GM12801 (cell line): Measurements from ENCODE around the gene PAQR4.

Experiments
- TF ChIP-seq, protein P1 (sequence below): IDR thresholded peaks from one replicate; pipeline ENCODE4 v1.5.1; 2011; ENCODE audit warnings: control low read depth; ENCODE audit not compliant: insufficient read length; ENCODE audit errors: extremely low read depth

Gene PAQR4

DNA sequence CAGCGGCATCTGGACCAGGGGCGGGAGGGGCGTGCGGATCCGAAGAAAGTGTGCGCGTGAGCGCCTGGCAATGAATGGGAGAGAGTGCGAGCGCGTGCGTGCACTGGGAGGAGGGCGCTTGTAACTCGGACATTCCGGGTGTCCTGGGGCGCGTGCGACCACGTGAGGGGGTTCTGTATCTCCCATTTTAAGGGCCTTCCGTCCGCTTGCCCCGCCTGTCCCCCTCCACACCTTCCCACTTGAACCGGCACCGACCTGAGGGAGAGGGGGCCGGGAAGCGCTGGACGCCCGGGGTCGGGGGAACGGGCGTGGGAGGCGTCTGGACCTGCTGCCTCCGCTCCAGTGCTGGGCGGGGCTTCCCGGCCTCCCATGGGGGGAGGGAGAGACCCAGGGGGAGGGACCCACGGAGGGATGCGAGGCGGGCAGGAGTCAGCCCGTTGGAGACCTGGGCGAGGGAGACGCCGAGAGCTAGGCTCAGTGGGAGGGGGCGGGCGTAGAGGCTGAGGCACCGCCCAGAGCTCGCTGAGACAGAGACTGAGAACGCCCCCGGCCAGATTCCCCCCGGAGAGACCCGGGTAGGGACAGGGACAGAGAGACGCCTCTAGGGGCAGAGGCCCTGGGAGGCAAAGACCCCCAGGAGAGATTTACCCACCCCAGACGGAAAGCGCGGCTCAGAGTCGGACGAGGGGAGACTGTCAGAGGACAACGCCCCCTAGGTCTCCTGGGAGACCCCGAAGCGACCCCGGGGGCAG lies 5.2 kb upstream of the PAQR4 start, which contains the start of gene KREMEN2:
KREMEN2 (plus strand) TSS at position 553 of the 752 bp plus-strand sequence. CDS start 246 bp downstream, outside the sequence.
- TF ChIP-seq, protein P1, sequence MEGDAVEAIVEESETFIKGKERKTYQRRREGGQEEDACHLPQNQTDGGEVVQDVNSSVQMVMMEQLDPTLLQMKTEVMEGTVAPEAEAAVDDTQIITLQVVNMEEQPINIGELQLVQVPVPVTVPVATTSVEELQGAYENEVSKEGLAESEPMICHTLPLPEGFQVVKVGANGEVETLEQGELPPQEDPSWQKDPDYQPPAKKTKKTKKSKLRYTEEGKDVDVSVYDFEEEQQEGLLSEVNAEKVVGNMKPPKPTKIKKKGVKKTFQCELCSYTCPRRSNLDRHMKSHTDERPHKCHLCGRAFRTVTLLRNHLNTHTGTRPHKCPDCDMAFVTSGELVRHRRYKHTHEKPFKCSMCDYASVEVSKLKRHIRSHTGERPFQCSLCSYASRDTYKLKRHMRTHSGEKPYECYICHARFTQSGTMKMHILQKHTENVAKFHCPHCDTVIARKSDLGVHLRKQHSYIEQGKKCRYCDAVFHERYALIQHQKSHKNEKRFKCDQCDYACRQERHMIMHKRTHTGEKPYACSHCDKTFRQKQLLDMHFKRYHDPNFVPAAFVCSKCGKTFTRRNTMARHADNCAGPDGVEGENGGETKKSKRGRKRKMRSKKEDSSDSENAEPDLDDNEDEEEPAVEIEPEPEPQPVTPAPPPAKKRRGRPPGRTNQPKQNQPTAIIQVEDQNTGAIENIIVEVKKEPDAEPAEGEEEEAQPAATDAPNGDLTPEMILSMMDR, result no peak

DNA sequence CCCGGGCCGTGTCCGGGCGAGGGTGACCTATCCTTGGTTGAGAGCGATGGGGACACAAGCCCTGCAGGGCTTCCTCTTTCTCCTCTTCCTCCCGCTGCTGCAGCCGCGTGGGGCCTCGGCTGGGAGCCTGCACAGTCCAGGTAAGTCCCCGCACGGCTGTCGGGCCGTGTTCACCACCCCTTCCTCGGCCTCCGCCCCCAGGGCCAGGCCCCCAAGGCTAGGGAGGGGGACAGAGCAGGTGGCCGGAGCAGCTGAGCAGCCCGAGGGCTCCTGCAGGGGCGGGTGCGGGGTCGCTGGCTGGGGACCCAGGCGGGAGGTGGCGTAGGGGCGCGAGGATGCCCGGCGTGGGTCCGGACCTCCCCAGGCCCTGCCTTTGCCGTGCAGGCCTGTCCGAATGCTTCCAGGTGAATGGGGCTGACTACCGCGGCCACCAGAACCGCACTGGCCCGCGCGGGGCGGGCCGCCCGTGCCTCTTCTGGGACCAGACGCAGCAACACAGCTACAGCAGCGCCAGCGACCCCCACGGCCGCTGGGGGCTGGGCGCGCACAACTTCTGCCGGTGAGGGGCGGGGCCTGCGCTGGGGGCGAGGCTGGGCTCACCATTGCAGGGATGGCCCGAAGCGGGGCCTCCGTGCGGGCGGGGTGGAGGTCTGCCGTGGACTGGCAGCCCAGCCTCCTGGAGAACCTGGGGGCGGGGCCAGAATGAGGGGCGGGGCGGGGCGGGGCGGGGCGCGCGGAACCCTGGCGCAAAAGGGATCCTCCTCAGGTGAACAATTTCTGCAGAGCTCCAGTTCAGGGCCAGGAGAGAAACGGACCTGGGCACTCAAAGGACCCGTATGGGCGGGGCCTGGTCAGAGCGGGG lies 4.4 kb upstream of the PAQR4 start:
- TF ChIP-seq, protein P1, result no peak

DNA sequence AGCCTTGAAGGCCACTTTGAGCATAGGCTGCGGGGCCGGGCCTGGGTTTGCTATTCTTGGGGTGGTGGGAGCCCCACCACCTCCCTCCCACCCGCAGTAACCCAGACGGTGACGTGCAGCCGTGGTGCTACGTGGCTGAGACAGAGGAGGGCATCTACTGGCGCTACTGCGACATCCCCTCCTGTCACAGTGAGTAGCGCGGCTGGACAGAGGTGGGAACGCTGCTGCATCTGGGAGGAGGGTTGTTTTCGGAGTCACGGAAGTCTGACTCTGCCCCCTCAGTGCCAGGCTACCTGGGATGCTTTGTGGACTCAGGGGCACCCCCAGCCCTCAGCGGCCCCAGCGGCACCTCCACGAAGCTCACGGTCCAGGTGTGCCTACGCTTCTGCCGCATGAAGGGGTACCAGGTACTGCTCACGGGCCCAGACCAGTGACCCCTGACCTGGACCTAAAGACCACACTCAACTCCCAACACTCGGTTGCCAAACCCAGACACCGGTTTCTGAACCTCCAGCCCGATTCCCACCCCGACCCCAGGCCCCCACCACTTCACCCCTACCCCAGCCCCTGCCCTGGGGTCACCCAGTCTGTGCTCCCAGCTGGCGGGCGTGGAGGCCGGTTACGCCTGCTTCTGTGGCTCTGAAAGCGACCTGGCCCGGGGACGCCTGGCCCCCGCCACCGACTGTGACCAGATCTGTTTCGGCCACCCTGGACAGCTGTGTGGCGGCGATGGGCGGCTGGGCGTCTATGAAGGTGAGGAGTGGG lies 2.9 kb upstream of the PAQR4 start:
- TF ChIP-seq, protein P1, result no peak

DNA sequence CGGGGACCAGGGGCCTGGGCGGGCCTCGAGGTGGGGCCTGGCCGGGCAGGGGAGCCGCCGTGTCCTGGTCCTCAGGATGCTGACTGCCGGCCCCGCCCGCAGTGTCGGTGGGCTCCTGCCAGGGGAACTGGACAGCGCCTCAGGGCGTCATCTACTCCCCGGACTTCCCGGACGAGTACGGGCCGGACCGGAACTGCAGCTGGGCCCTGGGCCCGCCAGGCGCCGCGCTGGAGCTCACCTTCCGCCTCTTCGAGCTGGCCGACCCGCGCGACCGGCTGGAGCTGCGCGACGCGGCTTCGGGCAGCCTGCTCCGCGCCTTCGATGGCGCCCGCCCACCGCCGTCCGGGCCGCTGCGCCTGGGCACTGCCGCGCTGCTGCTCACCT lies 2.3 kb upstream of the PAQR4 start:
- TF ChIP-seq, protein P1, result no peak

DNA sequence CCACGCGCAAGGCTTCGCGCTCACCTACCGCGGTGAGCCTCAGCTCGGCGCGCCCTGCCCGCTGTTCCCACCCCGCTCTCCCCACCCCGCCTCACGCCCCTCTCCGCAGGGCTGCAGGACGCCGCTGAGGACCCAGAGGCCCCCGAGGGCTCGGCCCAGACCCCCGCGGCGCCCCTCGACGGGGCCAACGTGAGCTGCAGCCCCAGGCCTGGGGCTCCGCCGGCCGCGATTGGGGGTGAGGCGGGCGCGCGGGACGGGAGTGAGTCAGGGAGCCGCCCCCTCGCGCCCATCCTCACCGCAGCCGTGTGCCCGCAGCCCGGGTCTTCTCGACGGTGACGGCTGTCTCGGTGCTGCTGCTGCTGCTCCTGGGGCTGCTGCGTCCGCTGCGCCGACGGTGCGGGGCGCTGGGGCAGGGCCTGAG lies 1.9 kb upstream of the PAQR4 start:
- TF ChIP-seq, protein P1, result no peak

DNA sequence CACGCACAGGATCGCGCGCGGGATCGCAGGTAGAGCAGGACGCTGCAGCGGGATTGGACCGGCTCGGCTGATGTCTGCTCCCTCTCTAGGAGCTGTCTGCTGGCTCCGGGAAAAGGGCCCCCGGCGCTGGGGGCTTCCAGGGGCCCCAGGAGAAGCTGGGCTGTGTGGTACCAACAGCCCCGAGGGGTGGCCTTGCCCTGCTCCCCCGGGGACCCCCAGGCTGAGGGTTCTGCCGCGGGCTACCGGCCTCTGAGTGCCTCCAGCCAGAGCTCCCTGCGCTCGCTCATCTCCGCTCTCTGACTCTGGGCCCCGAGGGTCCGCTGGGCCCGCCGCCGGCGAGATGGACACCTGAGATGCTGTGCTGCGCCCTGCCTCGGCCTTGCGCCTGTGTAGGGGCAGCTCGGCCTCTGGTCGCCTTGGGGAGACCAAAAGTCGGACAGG lies 1.4 kb upstream of the PAQR4 start:
- TF ChIP-seq, protein P1, result no peak

DNA sequence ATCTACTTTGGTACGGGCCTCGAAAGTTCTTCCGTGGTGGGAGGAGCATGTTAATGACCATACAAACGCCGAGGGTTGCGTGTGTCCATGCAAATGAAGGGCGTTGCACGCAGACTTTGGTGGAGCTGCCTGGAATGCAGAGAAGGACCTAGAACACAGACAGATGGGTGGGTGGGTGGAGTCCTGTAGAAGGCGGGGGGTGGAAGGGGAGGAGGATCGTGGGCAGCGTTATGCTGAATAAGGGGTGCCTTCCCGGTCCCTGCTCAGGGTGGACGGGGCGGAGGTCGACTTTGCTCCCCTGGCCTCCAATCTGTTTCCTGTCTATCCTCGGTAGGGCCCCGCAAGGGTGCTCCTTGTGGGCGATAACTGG lies 795 bp upstream of the PAQR4 start:
- TF ChIP-seq, protein P1, result no peak
